PC-9 (cell line): ENCODE results near the gene CD4. TPM values are rescaled to one million over a fixed set of nuclear protein-coding genes. Genes with fewer than 3 reads are reported as not detected.

Source experiments
- BruUV-seq: library from RNA; stranded (reverse); fragments of 400-500 nt; replicated peaks from 2 replicates; lab custom pipeline; 2021; lab: Mats Ljungman, UMichigan
- CTCF ChIA-PET: fragments of 300-600 bp; sonication (Branson Sonifier 250); formaldehyde crosslinking; loops from one replicate; lab custom pipeline; 2022; ENCODE audit warnings: antibody characterized with exemption; lab: Charles Lee
- POLR2A ChIA-PET: fragments of 300-600 bp; sonication (Branson Sonifier 250); formaldehyde crosslinking; loops from one replicate; lab custom pipeline; 2022; ENCODE audit warnings: antibody characterized with exemption; ENCODE audit not compliant: unreplicated experiment; lab: Charles Lee
- DNase-seq, 2 experiments: peaks; one replicate each; pipeline versions ENCODE4 v3.0.0 to v3.0.0-alpha.2; 2015 to 2022; ENCODE audit warnings: mixed read lengths in 1 of 2
- H2AFZ ChIP-seq: fragments of 200-600 bp; sonication (generic); 2 replicates; pipeline ENCODE4 v1.8.1; 2017; ENCODE audit warnings: antibody characterized with exemption
- H3F3A ChIP-seq: fragments of 200-600 bp; sonication (generic); 2 replicates; pipeline ENCODE4 v1.8.1; 2017; ENCODE audit warnings: antibody characterized with exemption, mild to moderate bottlenecking, low read depth; ENCODE audit not compliant: insufficient read depth
- H3K27ac ChIP-seq: fragments of 200-600 bp; sonication (generic); 2 replicates; pipeline ENCODE4 v1.6.1; 2016; ENCODE audit warnings: mixed run types
- H3K27me3 ChIP-seq: fragments of 200-600 bp; sonication (generic); 2 replicates; pipeline ENCODE4 v1.6.1; 2016; ENCODE audit warnings: low read depth, mixed run types; ENCODE audit not compliant: insufficient read depth
- H3K36me3 ChIP-seq: fragments of 200-600 bp; sonication (generic); 2 replicates; pipeline ENCODE4 v1.6.1; 2016; ENCODE audit warnings: low read depth, mixed run types
- H3K4me1 ChIP-seq: fragments of 200-600 bp; sonication (generic); replicated peaks from 2 replicates; pipeline ENCODE4 v1.6.1; 2016; ENCODE audit warnings: mixed run types; ENCODE audit not compliant: insufficient read depth
- H3K4me2 ChIP-seq: fragments of 200-600 bp; sonication (generic); 2 replicates; pipeline ENCODE4 v1.6.1; 2017; ENCODE audit warnings: mixed run types
- H3K4me3 ChIP-seq: fragments of 200-600 bp; sonication (generic); 2 replicates; pipeline ENCODE4 v1.6.1; 2016; ENCODE audit warnings: mixed run types
- H3K79me2 ChIP-seq: fragments of 200-600 bp; sonication (generic); 2 replicates; pipeline ENCODE4 v1.6.1; 2017; ENCODE audit warnings: low read depth, mixed run types
- H3K9me2 ChIP-seq: fragments of 200-600 bp; sonication (generic); 2 replicates; pipeline ENCODE4 v1.8.1; 2017; ENCODE audit warnings: mild to moderate bottlenecking; ENCODE audit not compliant: insufficient read depth
- H3K9me3 ChIP-seq: fragments of 200-600 bp; sonication (generic); 2 replicates; pipeline ENCODE4 v1.8.1; 2016; ENCODE audit warnings: low read depth; ENCODE audit not compliant: insufficient read depth
- H4K20me1 ChIP-seq: fragments of 200-600 bp; sonication (generic); 2 replicates; pipeline ENCODE4 v1.8.1; 2017; ENCODE audit not compliant: insufficient read depth
- CTCF ChIP-seq: fragments of 200-600 bp; sonication (generic); conservative IDR thresholded peaks from 2 replicates; pipeline ENCODE4 v1.6.1; 2017; ENCODE audit warnings: mixed run types, antibody characterized with exemption, mild to moderate bottlenecking, moderate library complexity
- EZH2 ChIP-seq: fragments of 200-600 bp; sonication (generic); IDR thresholded peaks from 2 replicates; pipeline ENCODE4 v1.8.0; 2017; ENCODE audit warnings: antibody characterized with exemption, low read depth
- intact Hi-C: fragments of 100-400 bp; cut with micrococcal nuclease; formaldehyde crosslinking; loops from one replicate; pipeline ENCODE4 v1.10.0; 2022; ENCODE audit not compliant: unreplicated experiment
- total RNA-seq: library from RNA; stranded (reverse); gene quantifications from 2 replicates; pipeline ENCODE4 v1.2.3, GENCODE V29; 2021

CD4 gene
- total RNA-seq, 1 experiment from 2014 or later, result 1.0 TPM

GRCh38 chr12:6820166-6820565, 30.8 kb downstream of the CD4 start:
- POLR2A ChIA-PET, result interaction anchor here (0.6 kb wide), 1 partner anchor 131 kb away, joined by 5 read pairs; the partner anchor contains the start of gene ZNF384
- no peaks in the 10 kb centered on the region; the same call in 1 of the 2 replicates for H3K4me1 ChIP-seq
- H3K9me3 ChIP-seq, result no peaks in the 10 kb centered on the region
- no peaks in the 10 kb centered on the region for H3K79me2 ChIP-seq
- no peak overlapping the region for H3K4me3 ChIP-seq
- H3K27ac ChIP-seq, result no peak overlapping the region
- no TSS peak for BruUV-seq
- no peaks in the 10 kb centered on the region for H3K9me2 ChIP-seq
- no peaks in the 10 kb centered on the region; the same call in 1 of the 2 replicates for H3F3A ChIP-seq
- H4K20me1 ChIP-seq, result no peaks in the 10 kb centered on the region
- H3K4me2 ChIP-seq, result no peak overlapping the region
- intact Hi-C loops, result no loop called here
- no peaks in the 10 kb centered on the region for H3K36me3 ChIP-seq
- TF ChIP-seq EZH2, result no peak
- no peak for TF ChIP-seq CTCF
- no peak overlapping the region for H2AFZ ChIP-seq
- H3K27me3 ChIP-seq, result peaks cover 68% of the 10 kb centered on the region
- CTCF ChIA-PET, result no interaction called here
- no peak for DNase-seq

GRCh38 chr12:6821591-6822425, 32.5 kb downstream of the CD4 start, which contains the start of gene GPR162:
Gene GPR162 (plus strand): TSS chr12:6821821. CDS start chr12:6823899, 2,078 bp downstream.
- DNase-seq, result peak in 1 of 2 experiments; percentile 37
- POLR2A ChIA-PET, result interaction anchor here (0.7 to 0.9 kb wide), 3 partner anchors 47 to 209 kb away, joined by 3 to 4 read pairs (median 3); no protein-coding TSS in a partner anchor
- no peaks in the 10 kb centered on the region; the same call in 1 of the 2 replicates for H3F3A ChIP-seq
- H3K9me2 ChIP-seq, result no peaks in the 10 kb centered on the region
- H3K4me2 ChIP-seq, result peak within 1 kb of the TSS; percentile 68
- peak within 1 kb of the TSS; percentile 33; the same call in 1 of the 2 replicates for H3K4me3 ChIP-seq
- CTCF ChIA-PET, result interaction anchor here (0.6 to 1.8 kb wide), 4 partner anchors 20 to 117 kb away, joined by 3 to 9 read pairs (median 5); no protein-coding TSS in a partner anchor
- no peaks in the 10 kb centered on the region; the same call in 1 of the 2 replicates for H3K4me1 ChIP-seq
- no peaks in the 10 kb centered on the region for H4K20me1 ChIP-seq
- H3K27me3 ChIP-seq, result peaks cover 76% of the 10 kb centered on the region
- intact Hi-C loops, result no loop called here
- no peaks in the 10 kb centered on the region for H3K9me3 ChIP-seq
- no peaks in the 10 kb centered on the region for H3K36me3 ChIP-seq
- H2AFZ ChIP-seq, result no peak within 1 kb of the TSS
- no TSS peak for BruUV-seq
- TF ChIP-seq CTCF (no peak), EZH2 (no peak)
- H3K79me2 ChIP-seq, result no peaks in the 10 kb centered on the region
- no peak within 1 kb of the TSS for H3K27ac ChIP-seq

- no peaks in the 10 kb centered on the region for H4K20me1 ChIP-seq
- H3K4me3 ChIP-seq, result no peak overlapping the region
- CTCF ChIA-PET, result interaction anchor here (0.7 to 1.8 kb wide), 3 partner anchors 22 to 118 kb away, joined by 3 to 7 read pairs (median 3); partner anchors contain the start of gene MLF2
- no TSS peak for BruUV-seq
- H3K27me3 ChIP-seq, result peaks cover 83% of the 10 kb centered on the region
- no peak overlapping the region for H3K4me2 ChIP-seq
- no peaks in the 10 kb centered on the region; the same call in 1 of the 2 replicates for H3K4me1 ChIP-seq
- H3K79me2 ChIP-seq, result no peaks in the 10 kb centered on the region
- H3K27ac ChIP-seq, result no peak overlapping the region
- no peaks in the 10 kb centered on the region for H3K9me2 ChIP-seq
- no peaks in the 10 kb centered on the region for H3K9me3 ChIP-seq
- intact Hi-C loops, result no loop called here
- no peaks in the 10 kb centered on the region for H3K36me3 ChIP-seq
- TF ChIP-seq CTCF, result no peak
- TF ChIP-seq EZH2, result no peak
- POLR2A ChIA-PET, result no interaction called here
- H2AFZ ChIP-seq, result no peak overlapping the region
- no peaks in the 10 kb centered on the region; the same call in 1 of the 2 replicates for H3F3A ChIP-seq
- DNase-seq, result no peak
These were observed 33.3 kb downstream of the CD4 start for GRCh38 chr12:6822426-6823135.
